Glutamatergic neuron (in vitro differentiated cells): ENCODE data around the gene PHEX. TPM values are rescaled to one million over a fixed set of nuclear protein-coding genes. Genes with fewer than 3 reads are reported as not detected.

Experiments used
- DNase-seq: peaks from one replicate; pipeline ENCODE4 v3.0.0; 2022
- H3K27ac Mint-ChIP-seq: one replicate; pipeline ENCODE4 v1.8.0; 2020; ENCODE audit warnings: mild to moderate bottlenecking, mixed read lengths, inconsistent platforms; ENCODE audit not compliant: unreplicated experiment
- H3K27me3 Mint-ChIP-seq: one replicate; pipeline ENCODE4 v1.8.0; 2020; ENCODE audit warnings: mild to moderate bottlenecking, moderate library complexity, mixed read lengths, inconsistent platforms; ENCODE audit not compliant: unreplicated experiment
- H3K36me3 Mint-ChIP-seq: one replicate; pipeline ENCODE4 v1.8.0; 2020; ENCODE audit warnings: mild to moderate bottlenecking, mixed read lengths, inconsistent platforms; ENCODE audit not compliant: unreplicated experiment
- H3K4me1 Mint-ChIP-seq: one replicate; pipeline ENCODE4 v1.8.0; 2020; ENCODE audit warnings: mild to moderate bottlenecking, low read depth, mixed read lengths, inconsistent platforms; ENCODE audit not compliant: unreplicated experiment
- H3K4me3 Mint-ChIP-seq: one replicate; pipeline ENCODE4 v1.8.0; 2020; ENCODE audit warnings: mild to moderate bottlenecking, mixed read lengths, inconsistent platforms; ENCODE audit not compliant: unreplicated experiment
- H3K9me3 Mint-ChIP-seq: one replicate; pipeline ENCODE4 v1.8.0; 2020; ENCODE audit warnings: mild to moderate bottlenecking, moderate library complexity, mixed read lengths, inconsistent platforms; ENCODE audit not compliant: unreplicated experiment
- CTCF ChIP-seq: fragments of 200-600 bp; sonication (generic); IDR thresholded peaks from one replicate; pipeline ENCODE4 v1.5.0; 2021; ENCODE audit not compliant: partially characterized antibody, unreplicated experiment
- total RNA-seq: library from RNA; stranded (reverse); fragmentation: NEBNext Ultra II Directional; extraction: Animal tissue kit (Norgen Biotek cat#: 25700); gene quantifications from one replicate; pipeline ENCODE4 v1.2.1, GENCODE V29; 2021; ENCODE audit not compliant: unreplicated experiment

The PHEX gene
- total RNA-seq, 1 donor from 2014 or later, result 0.17 TPM

- Mint-ChIP-seq H3K27me3 (no peaks in the 10 kb centered on the region), H3K9me3 (no peaks in the 10 kb centered on the region), H3K27ac (no peak overlapping the region), H3K4me1 (no peaks in the 10 kb centered on the region), H3K4me3 (no peak overlapping the region), H3K36me3 (no peaks in the 10 kb centered on the region)
- no peak for TF ChIP-seq CTCF
- DNase-seq, result no peak
These were observed 131.2 kb downstream of the PHEX start for GRCh38 chrX:22163326-22163725.

- H3K4me1 Mint-ChIP-seq, result no peaks in the 10 kb centered on the region
- DNase-seq, result no peak
- H3K27ac Mint-ChIP-seq, result no peak overlapping the region
- TF ChIP-seq CTCF, result no peak
- H3K4me3 Mint-ChIP-seq, result no peak overlapping the region
- no peaks in the 10 kb centered on the region for H3K36me3 Mint-ChIP-seq
- H3K27me3 Mint-ChIP-seq, result no peaks in the 10 kb centered on the region
- no peaks in the 10 kb centered on the region for H3K9me3 Mint-ChIP-seq
These were observed 132.8 kb downstream of the PHEX start for GRCh38 chrX:22164770-22165388.

GRCh38 chrX:22165732-22166457 is 133.8 kb downstream of the PHEX start:
- no peak for DNase-seq
- H3K27me3 Mint-ChIP-seq, result no peaks in the 10 kb centered on the region
- H3K27ac Mint-ChIP-seq, result no peak overlapping the region
- TF ChIP-seq CTCF, result no peak
- no peaks in the 10 kb centered on the region for H3K36me3 Mint-ChIP-seq
- peaks cover 1% of the 10 kb centered on the region for H3K4me1 Mint-ChIP-seq
- no peak overlapping the region for H3K4me3 Mint-ChIP-seq
- no peaks in the 10 kb centered on the region for H3K9me3 Mint-ChIP-seq

- H3K4me1 Mint-ChIP-seq, result peaks cover 5% of the 10 kb centered on the region
- no peak overlapping the region for H3K27ac Mint-ChIP-seq
- no peak for DNase-seq
- no peak for TF ChIP-seq CTCF
- no peaks in the 10 kb centered on the region for H3K27me3 Mint-ChIP-seq
- no peak overlapping the region for H3K4me3 Mint-ChIP-seq
- H3K36me3 Mint-ChIP-seq, result no peaks in the 10 kb centered on the region
- no peaks in the 10 kb centered on the region for H3K9me3 Mint-ChIP-seq
These were observed 139.3 kb downstream of the PHEX start for GRCh38 chrX:22171287-22172060.
